Melanocyte of skin (primary cell): ENCODE measurements around the gene TGIF2. TPM values are rescaled to one million over a fixed set of nuclear protein-coding genes. Genes with fewer than 3 reads are reported as not detected.

Source experiments
- small RNA-seq, 2 donors: library from RNA; depleted of rRNA; stranded (forward); fragments of <200 nt; gene quantifications; one replicate each; pipeline ENCODE3, GENCODE V24; 2012
- total RNA-seq, 2 donors: library from RNA; depleted of rRNA; stranded (reverse); fragments of >200 nt; gene quantifications; 2 replicates each; pipeline ENCODE4 v1.2.3, GENCODE V29; 2012

TGIF2 gene
- total RNA-seq = 10 to 100 TPM; 15.1 to 18.0 TPM

GRCh38 chr20:36573103-36573797, at the start of gene TGIF2:
Gene TGIF2, plus strand, starts transcription at chr20:36573597. Its CDS starts 5,178 bp downstream, at chr20:36578775.

GRCh38 chr20:36541227-36541767, 32.1 kb upstream of the TGIF2 start, which contains the start of gene MYL9:
Gene MYL9, plus strand, starts transcription at chr20:36541519. Its CDS starts 3,366 bp downstream, at chr20:36544885.

GRCh38 chr20:36605399-36606157, 32.2 kb downstream of the TGIF2 start, which contains the start of gene RAB5IF:
Gene RAB5IF, plus strand, starts transcription at chr20:36605779. Its CDS starts 173 bp downstream, at chr20:36605952.

Small RNAs within 50 kb of the gene (small RNA-seq; reads per million reads assigned to genes)
- 0 reads per million in 2 donors for gene RF00017

Other genes with a start within 250 kb of the TGIF2 start
- 1 to 10 TPM; 5.5 to 7.3 TPM for gene MYL9, start 32.1 kb upstream of the TGIF2 start, total RNA-seq
- gene RAB5IF, start 32.2 kb downstream of the TGIF2 start, total RNA-seq = 100 to 1,000 TPM in 1 of 2 donors, 10 to 100 TPM in 1; 54.4 to 121 TPM
- not detected for gene SLA2, start 72.6 kb downstream of the TGIF2 start, total RNA-seq
- 10 to 100 TPM; 21.3 to 23.3 TPM for gene NDRG3, start 172.5 kb downstream of the TGIF2 start, total RNA-seq
- gene DSN1, start 200.2 kb downstream of the TGIF2 start, total RNA-seq = 10 to 100 TPM; 12.7 to 21.6 TPM